Fibroblast of lung (primary cell): Measurements from ENCODE around the gene CALHM3. TPM values are rescaled to one million over a fixed set of nuclear protein-coding genes. Genes with fewer than 3 reads are reported as not detected.

Source experiments
- DNase-seq, 2 donors: peaks; one replicate each; pipeline versions ENCODE4 v3.0.0 to v3.0.0-alpha.2; 2010; ENCODE audit warnings: low read depth in 2 of 2
- H2AFZ ChIP-seq: 2 replicates; pipeline ENCODE4 v1.5.1; 2012; ENCODE audit warnings: low read length, control low read depth, inconsistent platforms
- H3K27ac ChIP-seq: 2 replicates; pipeline ENCODE4 v1.5.1; 2011; ENCODE audit warnings: low read length, control low read depth; ENCODE audit not compliant: insufficient read depth
- H3K27me3 ChIP-seq: 2 replicates; pipeline ENCODE4 v1.5.1; 2011; ENCODE audit warnings: mild to moderate bottlenecking, low read length; ENCODE audit not compliant: control insufficient read depth, insufficient read depth
- H3K36me3 ChIP-seq: 2 replicates; pipeline ENCODE4 v1.5.1; 2011; ENCODE audit warnings: low read length; ENCODE audit not compliant: control insufficient read depth, insufficient read depth
- H3K4me1 ChIP-seq: 2 replicates; pipeline ENCODE4 v1.5.1; 2011; ENCODE audit warnings: low read length; ENCODE audit not compliant: control insufficient read depth, insufficient read depth; ENCODE audit errors: extremely low read depth
- H3K4me2 ChIP-seq: 2 replicates; pipeline ENCODE4 v1.5.1; 2011; ENCODE audit warnings: low read length, control low read depth; ENCODE audit not compliant: insufficient read depth; ENCODE audit errors: extremely low read depth
- H3K4me3 ChIP-seq, 4 experiments: fragments of 200-600 bp in 1 of 4; sonication (generic) in 1 of 4; replicated peaks in 1 of 4; 2 replicates each; pipeline ENCODE4 v1.5.1; 2011 to 2016; ENCODE audit warnings: low read length in 4 of 4, low read depth in 3 of 4, mild to moderate bottlenecking in 3 of 4, control low read depth in 2 of 4, inconsistent platforms in 1 of 4, mixed read lengths in 1 of 4; ENCODE audit not compliant: insufficient read depth in 1 of 4; ENCODE audit errors: control extremely low read depth in 1 of 4
- H3K79me2 ChIP-seq: 2 replicates; pipeline ENCODE4 v1.5.1; 2012; ENCODE audit warnings: mild to moderate bottlenecking, low read length, inconsistent platforms; ENCODE audit not compliant: control insufficient read depth, insufficient read depth
- H3K9ac ChIP-seq: 2 replicates; pipeline ENCODE4 v1.5.1; 2011; ENCODE audit warnings: mild to moderate bottlenecking, low read length, control low read depth; ENCODE audit not compliant: insufficient read depth
- H3K9me3 ChIP-seq: 2 replicates; pipeline ENCODE4 v1.5.1; 2012; ENCODE audit warnings: low read depth, low read length; ENCODE audit not compliant: control insufficient read depth, insufficient read depth
- H4K20me1 ChIP-seq: 2 replicates; pipeline ENCODE4 v1.5.1; 2011; ENCODE audit warnings: low read length; ENCODE audit not compliant: control insufficient read depth, insufficient read depth; ENCODE audit errors: extremely low read depth
- EZH2 ChIP-seq: IDR thresholded peaks from 2 replicates; pipeline ENCODE4 v1.5.1; 2012; ENCODE audit warnings: low read length, control low read depth, mild to moderate bottlenecking; ENCODE audit errors: missing control alignments
- polyA plus RNA-seq, 2 donors: library from polyadenylated mRNA; depleted of rRNA in 1 of 2; stranded (reverse) in 1 of 2; unstranded in 1 of 2; fragments of >200 nt; gene quantifications; 2 replicates each; pipeline ENCODE4 v1.2.1, GENCODE V29; 2011 to 2012; ENCODE audit warnings: missing spikeins in 1 of 2
- total RNA-seq: library from RNA; depleted of rRNA; stranded (reverse); fragments of >200 nt; gene quantifications from 2 replicates; pipeline ENCODE4 v1.2.1, GENCODE V29; 2014
- TF ChIP-seq, protein P1 (sequence below), 2 donors: IDR thresholded peaks in 1 of 2; conservative IDR thresholded peaks in 1 of 2; 1 replicate in 1 of 2; 2 replicates in 1 of 2; pipeline ENCODE4 v1.5.1; 2011 to 2012; ENCODE audit warnings: low read length in 2 of 2, control low read depth in 1 of 2, inconsistent platforms in 1 of 2, low read depth in 1 of 2, mild to moderate bottlenecking in 1 of 2

The CALHM3 gene
- total and polyA plus RNA-seq, 2 donors (not counting 1 experiment from before 2014, with no cell fraction given): not detected

DNA sequence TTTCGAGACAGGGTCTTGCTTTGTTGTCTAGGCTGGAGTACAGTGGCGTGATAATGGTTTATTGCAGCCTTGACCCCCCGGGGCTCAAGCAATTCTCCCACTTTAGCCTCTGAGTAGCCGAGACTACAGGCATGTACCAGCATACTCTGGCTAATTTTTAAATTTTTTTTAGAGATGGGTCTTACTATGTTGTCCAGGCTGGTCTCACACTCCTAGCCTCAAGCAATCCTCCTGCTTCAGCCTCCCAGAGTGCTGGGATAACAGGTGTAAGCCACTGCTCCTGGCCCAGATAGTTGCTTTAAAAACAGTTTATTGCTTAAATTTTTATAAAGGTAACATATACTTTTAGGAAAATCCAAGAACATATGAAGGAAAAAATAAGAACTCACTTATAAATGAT is 40.8 kb upstream of the CALHM3 start:
- Histone ChIP-seq H4K20me1 (no peaks in the 10 kb centered on the region), H3K36me3 (no peaks in the 10 kb centered on the region), H3K4me3 (no peak overlapping the region), H3K79me2 (no peaks in the 10 kb centered on the region), H3K4me2 (no peak overlapping the region), H3K9me3 (no peaks in the 10 kb centered on the region), H2AFZ (no peak overlapping the region), H3K9ac (no peak overlapping the region), H3K27me3 (peaks cover 4% of the 10 kb centered on the region), H3K4me1 (no peaks in the 10 kb centered on the region), H3K27ac (no peak overlapping the region)
- TF ChIP-seq EZH2: no peak
- TF ChIP-seq, protein P1, sequence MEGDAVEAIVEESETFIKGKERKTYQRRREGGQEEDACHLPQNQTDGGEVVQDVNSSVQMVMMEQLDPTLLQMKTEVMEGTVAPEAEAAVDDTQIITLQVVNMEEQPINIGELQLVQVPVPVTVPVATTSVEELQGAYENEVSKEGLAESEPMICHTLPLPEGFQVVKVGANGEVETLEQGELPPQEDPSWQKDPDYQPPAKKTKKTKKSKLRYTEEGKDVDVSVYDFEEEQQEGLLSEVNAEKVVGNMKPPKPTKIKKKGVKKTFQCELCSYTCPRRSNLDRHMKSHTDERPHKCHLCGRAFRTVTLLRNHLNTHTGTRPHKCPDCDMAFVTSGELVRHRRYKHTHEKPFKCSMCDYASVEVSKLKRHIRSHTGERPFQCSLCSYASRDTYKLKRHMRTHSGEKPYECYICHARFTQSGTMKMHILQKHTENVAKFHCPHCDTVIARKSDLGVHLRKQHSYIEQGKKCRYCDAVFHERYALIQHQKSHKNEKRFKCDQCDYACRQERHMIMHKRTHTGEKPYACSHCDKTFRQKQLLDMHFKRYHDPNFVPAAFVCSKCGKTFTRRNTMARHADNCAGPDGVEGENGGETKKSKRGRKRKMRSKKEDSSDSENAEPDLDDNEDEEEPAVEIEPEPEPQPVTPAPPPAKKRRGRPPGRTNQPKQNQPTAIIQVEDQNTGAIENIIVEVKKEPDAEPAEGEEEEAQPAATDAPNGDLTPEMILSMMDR (conservative IDR thresholded peaks at IDR 0.05 in 1 of 2, IDR thresholded peaks at IDR 0.05 in 1 of 2; ENCODE audit: low read depth in 1 of 2, low read length in 2 of 2): no peak
- no peak for DNase-seq

DNA sequence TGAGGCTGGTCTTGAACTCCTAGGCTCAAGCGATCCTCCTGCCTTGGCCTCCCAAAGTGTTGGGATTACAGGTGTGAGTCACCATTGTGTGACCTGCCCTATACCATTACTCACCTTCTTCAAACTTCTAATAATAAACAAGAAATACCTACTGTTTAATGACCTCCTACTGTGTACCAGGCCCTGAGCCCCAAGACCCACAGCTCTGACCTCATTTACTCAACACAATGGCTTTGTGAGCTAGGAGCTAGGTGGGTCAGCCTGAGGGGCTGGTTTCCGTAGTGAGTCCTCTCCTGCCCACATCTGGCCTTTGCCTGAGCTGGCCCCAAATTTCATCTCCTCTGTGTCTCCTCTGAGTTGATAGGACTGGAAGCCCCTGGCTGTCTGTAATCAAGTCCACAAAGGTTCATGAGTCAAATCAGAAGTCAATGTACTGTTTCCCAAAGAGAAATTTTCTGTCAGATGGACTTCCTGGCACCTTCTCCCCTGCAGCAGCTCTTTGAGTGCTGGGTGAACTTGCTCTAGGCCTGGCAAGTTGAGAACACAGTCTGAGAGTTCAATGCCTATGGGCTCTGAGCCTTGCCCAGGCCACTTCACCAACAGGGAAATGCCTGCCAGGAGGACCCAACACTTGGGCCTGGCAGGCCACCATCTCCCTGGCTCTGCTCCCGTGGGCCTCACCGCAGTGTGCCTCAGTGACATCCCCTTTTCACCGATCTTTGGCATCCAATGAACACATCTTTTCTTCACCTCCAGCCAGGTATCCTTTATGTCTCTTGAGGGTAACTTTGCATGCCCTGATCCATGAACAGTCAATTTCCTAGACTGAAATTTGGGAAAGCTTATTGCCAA is 38.4 kb upstream of the CALHM3 start:
- no peak overlapping the region for H3K4me2 ChIP-seq
- peaks cover 4% of the 10 kb centered on the region for H3K27me3 ChIP-seq
- TF ChIP-seq, protein P1 (conservative IDR thresholded peaks at IDR 0.05 in 1 of 2, IDR thresholded peaks at IDR 0.05 in 1 of 2; ENCODE audit: low read depth in 1 of 2, low read length in 2 of 2): no peak
- TF ChIP-seq EZH2: no peak
- no peaks in the 10 kb centered on the region for H3K9me3 ChIP-seq
- H3K27ac ChIP-seq: no peak overlapping the region
- H2AFZ ChIP-seq: no peak overlapping the region
- no peak for DNase-seq
- H3K79me2 ChIP-seq: no peaks in the 10 kb centered on the region
- H3K4me1 ChIP-seq: no peaks in the 10 kb centered on the region
- no peak overlapping the region for H3K4me3 ChIP-seq
- H4K20me1 ChIP-seq: no peaks in the 10 kb centered on the region
- H3K9ac ChIP-seq: no peak overlapping the region
- no peaks in the 10 kb centered on the region for H3K36me3 ChIP-seq

DNA sequence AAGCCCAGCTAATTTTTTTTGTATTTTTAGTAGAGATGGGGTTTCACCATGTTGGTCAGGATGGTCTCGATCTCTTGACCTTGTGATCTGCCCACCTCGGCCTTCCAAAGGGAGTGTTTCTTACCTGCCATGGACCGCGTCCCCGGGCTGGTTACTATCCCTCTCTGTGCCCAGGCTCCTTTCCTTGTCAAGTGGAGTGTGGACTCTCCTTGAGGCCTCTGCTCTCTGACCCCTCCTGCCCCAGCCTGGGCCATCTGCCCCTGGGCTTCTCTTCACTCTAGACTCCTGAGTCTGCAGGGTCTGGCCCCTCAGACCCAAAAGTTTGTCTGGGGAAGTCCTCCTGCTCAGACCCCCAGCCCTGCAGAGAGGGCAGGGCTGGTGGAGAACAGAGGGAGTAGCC is 35.2 kb upstream of the CALHM3 start:
- TF ChIP-seq, protein P1 (conservative IDR thresholded peaks at IDR 0.05 in 1 of 2, IDR thresholded peaks at IDR 0.05 in 1 of 2; ENCODE audit: low read depth in 1 of 2, low read length in 2 of 2): no peak
- TF ChIP-seq EZH2: no peak
- Histone ChIP-seq H4K20me1 (no peaks in the 10 kb centered on the region), H2AFZ (no peak overlapping the region), H3K4me2 (no peak overlapping the region), H3K36me3 (no peaks in the 10 kb centered on the region), H3K9me3 (no peaks in the 10 kb centered on the region), H3K27ac (no peak overlapping the region), H3K4me3 (no peak overlapping the region), H3K79me2 (no peaks in the 10 kb centered on the region), H3K9ac (no peak overlapping the region), H3K27me3 (peaks cover 8% of the 10 kb centered on the region), H3K4me1 (no peaks in the 10 kb centered on the region)
- no peak for DNase-seq
